IPS DF 19.7 (cell line): ENCODE data around the gene AGBL1.
A peak's percentile ranks its signal among the peaks of the same experiment; 100 is the strongest.

Experiments used
- DNase-seq: peaks from one replicate; pipeline ENCODE4 v3.0.0-alpha.2; 2013; ENCODE audit warnings: low read depth, low spot score

The AGBL1 gene

DNA sequence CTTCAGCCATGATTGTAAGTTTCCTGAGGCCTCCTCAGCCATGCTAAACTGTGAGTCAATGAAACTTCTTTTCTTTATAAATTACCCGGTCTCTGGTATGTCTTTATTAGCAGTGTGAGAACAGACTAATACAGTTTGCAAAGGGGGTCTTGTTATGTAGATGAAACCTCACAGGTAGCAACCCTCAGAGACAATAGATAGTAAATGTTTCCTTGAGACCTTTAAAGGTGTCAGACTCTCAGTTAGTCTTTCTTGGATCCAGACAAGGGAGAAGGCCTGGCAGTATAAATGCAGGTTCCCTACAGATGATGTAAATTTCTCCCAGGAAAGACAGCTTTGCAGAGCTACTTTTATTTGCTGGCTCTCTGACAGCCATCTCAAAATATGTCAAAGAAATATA is 510.8 kb downstream of the AGBL1 start:
- DNase-seq = peak; percentile 28

DNA sequence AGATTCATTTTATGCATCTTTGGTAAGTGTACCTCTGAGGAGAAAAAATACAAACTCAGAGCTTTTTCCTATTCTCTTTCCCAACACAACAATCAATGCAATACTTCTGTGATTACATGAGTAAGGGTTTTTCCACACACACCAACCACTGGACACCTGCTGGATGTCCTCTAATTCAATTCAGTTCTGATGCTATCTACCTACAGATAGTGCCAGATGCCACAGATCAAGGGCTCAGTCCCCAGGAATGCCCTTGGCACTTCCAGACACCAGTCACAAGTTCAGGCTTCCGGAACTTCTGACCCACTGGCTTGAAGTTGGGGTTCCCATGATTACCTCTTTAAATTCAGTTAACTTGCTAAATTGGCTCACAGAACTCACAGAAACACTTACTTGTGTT is 511.5 kb downstream of the AGBL1 start:
- no peak for DNase-seq

DNA sequence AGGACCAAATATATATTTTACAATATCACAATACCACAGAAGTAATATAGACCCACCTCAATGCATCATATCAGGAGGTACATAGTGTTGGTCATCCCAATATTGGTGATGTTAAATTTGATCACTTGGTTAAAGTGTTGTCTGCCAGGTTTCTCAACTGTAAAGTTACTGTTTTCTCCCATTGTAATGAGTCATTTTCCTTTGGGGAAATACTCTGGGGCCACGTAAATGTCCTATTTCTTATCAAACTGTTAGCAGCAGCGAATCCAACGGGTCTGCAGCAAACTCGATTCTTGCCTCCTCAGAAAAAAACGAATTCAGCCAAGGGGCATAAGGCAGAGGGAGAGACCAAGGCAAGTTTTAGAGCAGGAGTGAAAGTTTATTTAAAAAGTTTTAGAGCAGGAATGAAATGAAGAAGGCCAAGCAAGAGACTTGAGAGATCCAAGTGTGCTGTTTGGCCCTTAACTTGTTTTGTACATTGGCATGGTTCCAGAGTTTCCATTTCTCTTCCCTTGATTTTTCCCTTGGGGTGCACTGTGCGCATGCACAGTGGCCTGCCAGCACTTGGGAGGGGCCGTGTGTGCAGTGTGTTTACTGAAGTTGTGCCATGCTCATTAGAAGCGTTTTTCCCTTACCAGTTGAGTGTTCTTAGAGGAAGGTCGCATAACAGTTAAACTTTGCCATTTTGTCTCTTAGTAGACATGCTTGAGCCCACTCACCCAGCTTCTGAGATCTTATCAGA is 512.5 kb downstream of the AGBL1 start:
- no peak for DNase-seq

DNA sequence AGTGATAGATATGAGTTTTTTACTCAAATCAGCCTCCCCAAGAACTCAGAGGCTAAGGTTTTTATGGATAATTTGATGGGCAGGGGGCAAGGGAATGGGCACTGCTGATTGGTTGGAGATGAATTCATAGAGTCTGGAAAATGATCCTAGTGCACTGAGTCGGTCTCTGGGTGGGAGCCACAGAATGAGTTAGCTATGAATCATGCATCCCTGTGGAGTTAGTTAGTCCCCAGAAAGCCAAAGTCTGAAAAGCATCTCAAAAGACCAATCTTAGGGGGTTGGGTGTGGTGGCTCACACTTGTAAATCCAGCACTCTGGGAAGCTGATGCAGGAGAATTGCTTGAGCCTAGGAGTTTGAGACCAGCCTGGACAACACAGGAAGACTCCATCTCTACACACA is 516.1 kb downstream of the AGBL1 start:
- no peak for DNase-seq

DNA sequence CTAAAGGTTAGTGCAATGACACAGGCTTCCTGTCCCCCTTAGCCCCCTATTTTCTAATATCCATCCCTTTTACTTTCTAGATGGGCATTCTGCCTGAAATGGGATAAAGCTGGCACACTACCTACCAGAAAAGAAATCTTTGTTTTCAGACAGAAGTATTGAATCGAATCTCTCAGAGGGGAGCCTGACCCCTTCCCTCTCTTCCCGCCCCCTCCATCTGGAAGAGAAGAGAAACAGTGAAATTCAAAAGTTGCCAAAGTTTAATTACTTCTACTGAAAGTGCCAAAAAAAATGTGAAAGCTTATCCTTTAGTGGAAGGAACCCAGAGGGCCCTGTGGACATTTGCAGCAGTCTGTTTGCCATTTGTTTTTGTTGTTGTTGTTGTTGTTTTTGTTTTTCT is 523.8 kb downstream of the AGBL1 start:
- DNase-seq = no peak

DNA sequence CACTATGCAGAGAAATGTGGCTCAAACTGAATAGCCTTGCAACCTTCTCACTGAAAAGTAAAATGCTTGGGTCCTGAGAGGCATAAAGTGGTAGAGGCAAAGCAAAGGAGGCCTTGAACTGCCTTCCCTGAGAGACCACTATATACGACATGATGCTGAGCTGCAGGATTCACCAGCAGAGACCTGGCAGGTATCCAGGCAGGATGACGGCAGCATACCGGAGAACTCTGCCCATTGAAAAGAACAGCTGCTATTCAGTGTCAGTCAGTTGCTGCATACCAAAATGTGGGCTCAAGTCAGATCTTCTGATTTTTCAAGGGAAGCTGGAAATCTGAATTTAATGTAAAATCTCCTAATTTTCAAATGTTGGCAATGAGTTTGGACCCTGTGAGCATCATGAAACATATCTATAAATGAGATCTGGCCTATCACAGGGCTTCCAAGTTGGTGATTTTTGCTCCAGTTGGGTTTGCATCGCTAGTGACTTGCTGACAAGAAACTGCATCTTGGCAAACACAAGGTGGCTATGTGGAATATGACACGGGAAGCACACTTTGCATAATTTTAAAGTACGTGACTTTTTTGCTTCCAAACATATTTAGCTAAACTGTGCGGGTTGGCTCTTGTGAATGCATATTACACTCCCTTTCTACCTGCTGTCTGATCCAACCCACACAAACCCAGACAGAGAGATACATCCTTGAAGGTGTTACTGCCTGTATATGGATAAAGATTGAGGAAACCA is 529.0 kb downstream of the AGBL1 start:
- DNase-seq = no peak

DNA sequence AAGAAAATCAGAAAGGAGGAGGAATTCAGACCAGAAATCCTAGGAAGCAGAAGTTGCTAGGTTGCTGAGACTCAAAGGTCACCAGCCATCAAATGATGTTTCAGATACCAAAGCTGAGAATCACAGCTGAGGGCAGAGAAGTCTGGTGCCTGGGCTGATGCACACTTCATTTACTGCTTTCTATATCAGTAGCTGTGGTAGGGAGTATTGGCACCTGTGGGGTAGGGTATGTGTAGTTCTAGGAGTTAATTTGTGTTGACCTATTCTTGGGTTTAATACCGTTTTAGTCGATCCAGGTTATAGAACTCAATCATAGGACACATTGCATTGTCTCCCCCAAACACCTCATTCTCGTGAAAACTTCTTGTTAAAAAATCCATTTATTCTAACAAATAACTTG is 529.6 kb downstream of the AGBL1 start:
- no peak for DNase-seq

DNA sequence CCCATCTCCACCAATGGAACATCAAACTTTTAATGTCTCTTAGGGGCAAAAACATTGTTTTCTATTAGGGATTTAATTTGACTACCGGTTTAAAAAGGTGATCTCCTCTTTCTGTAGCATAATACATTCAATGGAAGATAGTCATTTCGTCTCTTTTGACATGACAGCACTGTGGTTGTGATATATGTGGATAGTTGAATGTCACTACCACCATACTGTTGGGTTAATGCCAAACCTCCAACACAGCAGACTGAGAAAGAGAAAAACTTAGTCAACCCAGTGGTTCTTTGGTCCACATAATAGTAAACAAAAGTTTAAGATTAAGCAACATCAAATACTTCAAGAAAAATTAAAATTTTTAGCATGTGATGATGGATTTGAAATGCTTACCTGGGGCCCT is 530.4 kb downstream of the AGBL1 start:
- no peak for DNase-seq

DNA sequence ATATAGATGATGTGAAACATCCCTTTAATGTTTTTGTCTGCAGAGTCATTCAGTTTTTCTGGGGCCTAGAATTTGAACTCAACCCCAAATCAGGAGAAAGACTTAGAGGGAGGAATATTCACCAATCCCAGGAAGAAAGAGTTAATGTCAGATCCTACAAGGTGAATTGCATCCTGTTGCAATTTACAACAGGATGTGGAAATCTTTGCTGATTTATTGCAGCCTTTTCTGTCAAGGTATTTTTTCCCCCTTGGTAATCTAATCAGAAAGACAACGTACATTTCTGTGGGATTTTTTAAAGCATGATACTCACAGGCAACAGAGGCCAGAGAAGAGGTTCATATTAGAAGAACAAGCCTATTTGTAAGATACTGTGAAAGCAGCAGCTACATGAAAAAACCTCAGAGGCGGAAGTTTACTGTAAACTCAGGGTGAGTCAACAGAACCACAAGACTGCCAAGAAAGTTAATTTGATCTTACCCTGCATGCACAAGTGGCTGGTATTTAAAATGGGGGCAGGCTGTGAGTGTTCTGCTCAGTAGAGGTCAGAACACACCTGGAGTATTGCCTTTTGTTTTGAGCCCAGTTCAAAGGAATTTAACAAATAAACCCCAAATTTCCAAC is 531.9 kb downstream of the AGBL1 start:
- DNase-seq = no peak

DNA sequence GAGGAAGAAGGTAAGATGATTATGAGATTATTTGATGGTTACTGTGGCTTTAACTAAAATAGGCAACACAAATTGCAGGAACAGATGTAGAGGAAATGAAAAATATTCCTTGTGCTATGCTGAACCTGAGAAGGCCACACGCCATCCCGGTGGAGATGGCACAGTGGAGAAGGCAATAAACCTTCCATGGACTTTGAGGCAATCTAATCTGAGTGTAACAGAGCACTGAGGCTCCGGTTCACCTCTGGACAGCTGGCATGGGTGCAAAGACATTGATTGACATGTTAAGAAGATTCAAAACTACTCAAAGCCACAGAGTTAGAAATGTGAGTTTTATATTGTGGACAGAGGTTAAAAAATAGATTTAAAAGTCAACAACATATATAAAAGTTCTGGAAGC is 535.7 kb downstream of the AGBL1 start:
- DNase-seq = no peak

DNA sequence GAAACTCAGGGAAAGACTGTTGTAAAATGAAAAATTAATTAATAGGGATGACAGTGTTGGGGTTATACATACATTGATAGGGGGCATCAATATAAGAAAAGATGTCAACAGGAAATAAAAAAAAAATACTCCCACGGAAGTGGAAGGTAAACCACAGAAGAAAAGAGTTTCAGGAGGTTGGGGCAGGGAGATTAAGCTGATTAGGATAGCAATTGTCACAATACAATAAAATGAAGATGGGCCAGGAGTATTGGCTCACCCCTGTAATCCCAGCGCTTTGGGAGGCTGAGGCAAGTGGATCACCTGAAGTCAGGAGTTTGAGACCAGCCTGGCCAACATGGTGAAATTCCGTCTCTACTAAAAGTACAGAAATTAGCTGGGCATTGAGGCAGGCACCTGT is 536.1 kb downstream of the AGBL1 start:
- no peak for DNase-seq

DNA sequence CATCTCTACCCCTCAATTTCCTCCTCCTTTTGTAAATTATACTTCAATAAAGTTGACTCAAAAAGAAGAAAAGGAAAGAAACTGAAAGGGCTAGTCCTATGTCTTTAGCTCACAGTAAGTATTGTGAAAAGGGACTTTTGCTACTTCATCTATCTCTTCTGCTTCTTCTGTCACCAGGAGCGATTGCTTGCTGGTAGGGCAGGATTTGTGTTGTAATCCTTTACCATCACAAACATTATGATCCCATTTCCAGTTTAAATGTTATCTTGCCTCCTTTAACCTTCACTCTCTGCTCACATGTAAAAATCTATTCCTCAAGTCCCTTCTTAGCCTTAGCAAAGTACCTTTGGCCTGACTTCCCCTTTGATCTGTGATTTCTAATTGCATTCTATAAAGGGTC is 537.1 kb downstream of the AGBL1 start:
- no peak for DNase-seq

DNA sequence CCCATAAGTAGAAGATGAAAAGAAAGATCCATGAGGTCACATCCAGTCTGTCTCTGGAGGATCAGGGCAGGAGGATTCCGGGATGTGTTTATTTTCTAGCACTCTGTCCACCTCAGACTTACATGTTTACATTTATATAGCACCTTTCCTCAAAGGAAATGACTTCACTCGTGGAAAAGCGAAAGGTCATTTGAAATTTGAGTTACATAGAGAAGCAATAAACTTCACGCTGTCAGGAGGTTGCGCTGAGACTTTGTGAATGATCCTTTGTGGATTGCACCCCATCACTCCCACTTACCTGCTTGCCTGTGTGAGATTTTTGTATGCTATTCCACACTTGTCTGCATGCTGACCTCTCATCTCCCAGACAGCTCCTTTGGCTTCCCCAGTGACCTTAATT is 540.5 kb downstream of the AGBL1 start:
- DNase-seq = no peak

DNA sequence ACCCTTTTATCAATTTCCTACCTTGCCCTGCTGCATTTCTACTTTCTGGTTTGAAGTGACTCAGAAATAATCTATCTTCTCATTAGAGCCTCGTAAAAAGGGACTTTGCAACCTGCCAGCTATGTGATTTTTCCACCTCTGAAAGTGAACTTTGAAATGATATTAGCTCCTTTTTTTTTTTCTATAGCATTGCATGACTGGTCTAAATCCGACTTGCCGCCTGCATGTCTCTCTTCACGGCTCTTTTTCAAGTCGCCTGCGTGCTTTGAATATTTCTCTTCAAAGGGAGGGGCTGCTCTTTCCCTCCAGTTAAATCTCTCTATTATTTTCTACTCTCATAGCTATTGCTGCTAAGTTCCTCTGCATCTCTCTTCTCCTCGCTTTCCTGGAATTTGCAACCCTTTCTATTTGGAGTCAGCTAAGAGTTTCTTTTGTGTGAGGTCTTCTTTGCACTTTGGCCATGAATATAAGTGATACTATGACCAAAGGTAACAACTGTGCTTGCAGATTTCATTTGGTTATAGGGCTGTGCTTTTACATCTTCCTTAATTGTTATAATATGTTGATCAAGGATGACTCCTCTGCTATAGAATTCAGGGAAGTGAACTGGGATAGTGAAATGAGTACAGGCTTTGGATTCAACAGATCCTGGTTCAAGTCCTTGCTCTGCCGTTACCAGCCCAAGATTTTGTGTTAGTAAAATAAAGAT is 541.1 kb downstream of the AGBL1 start:
- DNase-seq = no peak

DNA sequence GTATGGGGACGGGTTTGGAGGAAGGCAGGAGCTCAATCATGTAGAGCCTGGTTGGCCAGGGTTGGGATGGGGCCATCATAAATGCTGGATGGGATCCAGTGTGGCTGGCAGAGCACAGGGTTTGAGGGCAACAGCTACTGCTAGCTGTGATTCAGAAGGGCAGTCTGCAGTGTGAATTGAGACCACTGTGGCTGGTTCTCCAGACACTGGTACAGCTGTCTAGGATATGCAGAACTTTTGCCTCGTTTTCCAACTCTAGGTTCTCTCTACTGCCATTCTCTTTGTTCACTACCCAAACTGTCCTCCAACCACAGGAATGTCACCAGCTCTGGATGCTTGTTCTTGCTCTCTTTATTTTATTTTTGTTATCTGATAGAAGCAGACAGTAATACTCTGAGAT is 543.6 kb downstream of the AGBL1 start:
- DNase-seq = no peak

DNA sequence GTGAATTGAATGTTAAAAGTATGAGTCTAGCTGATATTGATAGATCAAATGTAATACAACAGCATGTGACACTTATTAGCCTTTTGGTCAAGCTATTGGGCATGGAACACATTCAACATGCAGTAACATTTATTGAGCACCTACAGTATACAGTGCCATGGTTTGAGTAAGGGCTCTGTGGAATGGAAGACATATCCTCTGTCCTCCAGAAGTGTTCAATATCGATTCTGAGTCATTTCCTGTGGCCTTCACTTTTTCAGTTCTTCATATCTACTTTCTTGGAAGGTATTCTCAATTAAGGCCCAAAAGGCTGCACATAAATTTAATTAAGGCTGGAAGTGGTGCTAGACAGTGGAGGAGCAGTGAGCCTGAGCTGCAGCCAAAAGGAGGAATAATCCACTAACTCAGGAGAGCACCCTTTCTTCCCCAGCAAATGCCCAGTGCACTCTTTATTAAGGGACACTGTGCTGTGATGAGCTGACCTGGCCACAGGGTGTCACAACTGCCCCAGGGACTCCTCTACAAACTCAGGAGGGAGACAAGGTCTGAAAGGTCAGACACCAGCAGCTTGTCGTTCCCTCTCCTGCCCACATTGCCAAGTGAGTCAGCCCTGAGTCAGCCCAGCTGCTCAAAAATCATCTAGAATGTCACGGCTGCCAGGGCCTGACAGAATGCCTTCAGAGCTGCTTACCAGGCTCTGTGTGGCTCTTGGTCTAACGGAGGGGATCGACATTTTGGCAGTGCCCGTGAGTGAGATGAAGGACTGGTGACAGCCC is 544.8 kb downstream of the AGBL1 start:
- peak; percentile 73 for DNase-seq

DNA sequence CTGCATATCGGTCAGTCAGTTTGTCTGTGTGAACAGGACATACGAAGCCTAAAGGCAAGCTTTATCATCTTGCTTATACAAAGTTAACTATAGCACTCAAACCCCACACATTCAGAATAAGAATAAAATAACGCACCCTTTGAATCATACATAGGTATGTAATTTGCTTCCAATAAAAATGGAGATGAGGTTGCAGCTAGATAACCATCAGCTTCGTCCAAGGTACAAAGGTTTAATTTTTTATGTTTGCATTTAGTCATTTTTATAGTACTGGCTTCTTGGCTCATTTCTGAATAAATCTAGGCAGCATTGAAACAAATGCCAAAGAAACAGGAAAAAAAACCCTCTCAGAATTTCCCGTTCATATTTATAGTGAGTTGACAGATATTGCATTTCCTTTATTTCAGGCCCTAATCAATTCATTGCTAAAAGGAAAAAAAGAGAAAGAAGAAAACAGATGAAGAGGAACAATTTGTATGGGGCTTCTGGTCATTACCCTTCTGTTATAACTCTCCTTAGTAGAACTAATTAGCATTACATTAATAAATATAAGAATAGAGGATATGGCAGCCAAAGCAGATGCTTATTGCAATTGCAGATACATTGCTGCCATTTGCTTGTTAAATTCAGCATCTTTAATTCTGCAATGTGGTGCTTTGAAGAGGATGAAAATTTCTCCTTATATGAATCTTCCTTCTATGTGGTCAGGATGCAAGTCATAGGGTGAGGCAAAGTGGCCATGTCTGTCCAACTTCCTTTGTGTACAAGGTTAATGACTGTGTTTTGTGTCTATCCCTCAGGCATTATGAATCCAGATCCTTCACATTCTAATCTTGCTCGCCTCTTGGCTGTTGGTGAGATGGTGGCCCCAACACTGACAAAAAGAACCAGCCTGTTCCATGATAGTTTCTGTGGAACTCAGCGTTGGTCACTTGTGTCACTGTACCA is 550.0 kb downstream of the AGBL1 start:
- DNase-seq = no peak

DNA sequence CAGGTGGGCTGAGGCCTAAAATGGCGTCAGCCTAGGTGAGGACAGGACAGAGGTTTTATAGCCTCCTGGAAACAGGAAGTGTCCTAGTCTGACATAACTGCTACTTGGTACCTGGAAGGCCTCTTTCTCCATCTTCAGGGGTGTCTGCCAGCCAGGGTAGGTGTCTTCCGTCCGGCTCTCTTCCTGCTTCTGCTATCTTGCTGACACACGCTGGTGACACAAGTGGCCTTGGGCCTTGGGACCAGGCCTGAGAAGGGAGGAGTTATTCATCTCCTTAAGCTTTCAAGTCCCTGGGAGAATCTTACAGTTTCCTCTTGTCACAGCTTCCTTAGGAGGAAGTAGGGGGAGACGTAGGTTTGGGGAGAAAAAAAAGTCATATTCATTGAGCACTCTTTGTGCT is 551.3 kb downstream of the AGBL1 start:
- no peak for DNase-seq

DNA sequence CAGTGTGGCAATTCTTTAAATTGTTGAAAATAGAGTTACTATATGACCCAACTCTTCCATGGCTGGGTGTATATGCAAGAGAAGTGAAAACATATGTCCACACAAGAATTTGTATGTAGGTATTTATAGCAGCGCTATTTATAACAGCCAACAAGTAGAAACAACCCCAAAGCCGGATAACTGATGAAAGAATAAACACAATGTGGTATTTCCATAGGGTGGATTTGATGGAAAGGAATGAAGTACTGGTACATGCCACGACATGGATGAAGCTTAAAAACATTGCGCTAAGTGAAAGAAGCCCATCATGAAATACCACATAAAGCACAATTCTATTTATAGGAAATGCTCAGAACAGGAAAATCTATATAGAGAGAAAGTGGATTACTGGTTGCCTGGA is 554.5 kb downstream of the AGBL1 start:
- no peak for DNase-seq

DNA sequence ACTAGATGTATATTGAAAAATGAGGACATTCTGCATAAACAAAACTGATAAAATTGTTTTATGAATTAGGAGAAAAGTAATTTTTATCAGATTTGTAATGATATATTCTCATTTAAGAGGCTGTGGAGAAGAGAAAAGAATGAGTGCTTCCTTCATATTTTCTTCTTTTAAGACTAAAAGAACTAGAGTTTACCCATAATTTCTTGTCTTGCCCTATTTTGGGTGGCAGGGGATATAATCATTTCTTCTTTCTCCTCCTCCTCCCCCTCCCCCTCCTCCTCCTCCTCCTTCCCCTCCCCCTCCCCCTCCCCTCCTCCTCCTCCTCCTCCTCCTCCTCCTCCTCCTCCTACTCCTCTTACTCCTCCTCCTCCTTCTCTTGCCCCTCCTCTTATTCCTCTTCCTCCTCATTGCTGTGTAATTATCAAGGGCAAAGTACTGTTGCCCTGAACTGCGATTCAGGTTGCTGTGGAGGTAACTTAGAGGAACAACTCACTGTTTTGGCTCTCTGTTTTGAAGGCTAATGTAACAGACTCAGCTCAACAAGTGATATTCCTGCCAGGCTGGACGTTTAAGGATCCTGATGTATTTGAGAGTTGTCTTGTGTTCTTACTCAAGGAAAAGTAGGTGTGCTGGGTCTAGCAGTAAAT is 555.4 kb downstream of the AGBL1 start:
- no peak for DNase-seq
